ENCODE measurements around the gene RGR.

DNA sequence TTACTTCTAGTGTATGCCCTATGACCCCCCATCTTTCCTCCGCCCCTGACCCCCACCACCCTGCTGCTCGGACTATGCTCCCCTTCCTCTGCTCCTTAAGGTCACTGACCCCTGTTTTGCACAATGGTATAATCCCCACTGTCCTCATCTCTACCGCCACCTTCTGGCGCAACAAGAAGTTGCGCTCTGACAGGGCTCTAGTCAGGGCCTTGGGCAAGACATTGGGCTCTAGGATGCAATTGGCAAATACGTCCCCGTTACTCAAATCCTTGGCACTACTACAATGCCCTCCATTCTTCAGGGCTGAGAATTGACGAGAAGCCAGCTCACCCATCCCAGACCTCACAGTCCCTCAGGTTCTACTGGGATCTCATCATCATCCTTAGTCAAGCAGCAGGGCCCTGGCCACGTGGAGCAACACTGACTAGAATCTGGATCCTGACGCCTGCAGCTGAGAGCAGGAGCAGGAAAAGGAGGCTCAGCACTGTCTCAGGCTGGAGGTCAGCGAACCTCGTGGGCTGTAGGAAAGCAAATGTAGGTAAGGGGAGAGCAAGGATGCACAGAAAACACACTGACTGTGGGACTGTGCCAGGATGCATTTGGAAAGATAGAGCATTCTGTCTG lies 30.1 kb upstream of the RGR start:
- TF ChIP-seq GATA2 (IDR thresholded peaks at IDR 0.05; ENCODE audit: low read depth, low read length) (no peak), GATA3 (IDR thresholded peaks at IDR 0.05; ENCODE audit: low read depth, low read length) (no peak)

Measured in SH-SY5Y (cell line).